HG02852 (cell line): ENCODE results near the gene MLXIP.
"Not testable (repeated sequence)": the region's sequence is repeated elsewhere in the genome, so short reads cannot be mapped to it uniquely, and the experiment has no call there.

Experiments used
- ATAC-seq: cut with Tn5 transposase; IDR thresholded peaks from one replicate; pipeline ENCODE4 v1.9.1; 2021; ENCODE audit warnings: mild to moderate bottlenecking, moderate library complexity; ENCODE audit not compliant: unreplicated experiment

The MLXIP gene

DNA sequence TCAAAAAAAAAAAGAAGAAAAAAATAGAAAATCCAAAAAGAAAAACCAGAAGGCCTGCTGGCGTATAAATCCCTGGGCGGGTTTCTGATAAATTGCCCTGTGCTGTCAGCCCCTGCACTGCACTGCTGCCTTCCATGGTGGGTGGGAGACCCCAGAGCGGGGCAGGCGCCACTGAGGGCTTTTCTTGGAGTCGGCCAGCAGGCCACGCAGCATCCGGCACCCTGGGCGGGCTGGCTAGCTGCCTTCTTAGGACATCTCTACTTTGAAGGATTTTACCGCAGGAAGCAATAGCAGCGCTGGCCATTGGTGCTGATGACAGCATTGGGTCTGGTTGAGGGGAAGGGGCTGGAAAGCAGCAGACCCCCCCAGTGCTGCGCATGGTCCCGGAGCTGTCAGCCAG lies 66.3 kb downstream of the MLXIP start:
- no peak for ATAC-seq

DNA sequence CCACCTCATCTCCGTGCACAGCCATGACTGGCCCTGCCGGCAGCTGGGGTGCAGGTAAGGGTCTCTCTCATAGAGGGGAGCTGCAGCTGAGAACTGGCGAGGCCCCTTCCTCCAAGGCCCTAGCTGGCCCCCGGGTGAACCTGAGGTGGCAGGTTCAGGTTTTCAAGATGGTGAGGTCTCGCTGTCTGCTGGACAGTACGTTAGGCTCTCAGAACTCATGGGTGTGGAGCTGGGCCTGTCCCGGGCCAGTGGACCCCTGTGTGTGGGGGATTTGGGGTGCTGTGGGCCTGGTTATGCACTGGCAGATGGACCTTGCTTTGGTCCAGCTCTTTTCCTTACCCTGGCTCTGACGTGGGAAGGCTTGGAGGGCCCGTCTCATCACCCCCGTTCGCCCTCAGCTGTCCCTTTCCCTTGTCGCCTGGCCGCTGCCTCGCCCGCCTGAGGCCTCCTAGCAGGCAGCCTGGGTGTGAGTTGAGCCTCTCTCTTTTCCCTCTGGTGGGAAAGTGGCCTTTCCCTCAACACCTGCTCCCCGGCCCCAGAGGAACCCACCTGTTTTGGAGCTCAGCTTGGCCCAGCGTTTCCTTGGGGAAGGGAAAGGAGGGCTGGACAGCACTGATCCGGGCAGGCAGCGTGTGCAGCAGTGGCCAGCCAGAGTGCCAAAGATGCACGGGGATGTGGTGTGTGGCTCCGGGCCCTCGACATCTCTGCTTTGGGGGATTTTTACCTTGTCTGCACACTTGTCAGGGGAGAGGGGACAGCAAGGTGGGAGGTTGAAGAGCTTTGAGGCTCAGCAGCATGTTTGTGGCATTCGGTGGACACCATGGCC lies 67.2 kb downstream of the MLXIP start:
- ATAC-seq, result no peak

DNA sequence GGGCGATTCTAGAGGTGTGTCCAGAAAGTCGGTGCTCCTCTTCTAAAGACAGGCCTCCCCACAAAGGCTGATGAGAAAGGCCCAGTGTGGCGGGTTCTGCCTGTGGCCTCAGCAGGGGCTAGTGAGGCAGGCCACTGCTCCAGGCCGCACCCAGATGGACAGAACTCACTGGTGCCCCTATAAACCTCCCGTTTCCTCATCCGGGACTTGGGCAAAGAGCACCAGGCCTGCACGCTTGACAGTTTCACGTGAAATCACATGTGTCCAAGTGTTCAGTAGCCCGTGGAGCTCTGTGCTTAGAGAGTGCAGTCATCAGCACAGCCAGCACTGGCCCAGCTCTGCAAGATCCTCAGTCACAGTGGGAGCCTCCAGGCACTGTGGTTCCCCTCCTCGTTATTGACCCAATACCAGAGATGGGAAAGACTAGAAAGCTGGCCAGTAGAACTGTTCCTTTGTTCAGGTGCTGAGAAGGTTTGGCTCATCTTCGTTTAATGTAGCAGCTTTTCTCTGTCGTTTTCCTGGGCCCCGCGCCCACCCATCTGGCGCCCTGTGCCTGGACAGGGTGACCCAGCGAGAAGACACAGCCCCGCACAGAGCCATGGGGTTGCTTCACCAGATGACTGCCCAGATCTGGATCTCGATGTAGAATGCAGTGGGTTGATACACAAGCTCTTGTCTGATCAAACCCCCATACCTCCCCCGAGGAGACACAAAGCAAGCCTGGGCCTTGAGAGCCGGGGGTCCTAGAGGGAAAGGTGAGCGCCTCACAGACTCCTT lies 69.1 kb downstream of the MLXIP start:
- ATAC-seq, result no peak

DNA sequence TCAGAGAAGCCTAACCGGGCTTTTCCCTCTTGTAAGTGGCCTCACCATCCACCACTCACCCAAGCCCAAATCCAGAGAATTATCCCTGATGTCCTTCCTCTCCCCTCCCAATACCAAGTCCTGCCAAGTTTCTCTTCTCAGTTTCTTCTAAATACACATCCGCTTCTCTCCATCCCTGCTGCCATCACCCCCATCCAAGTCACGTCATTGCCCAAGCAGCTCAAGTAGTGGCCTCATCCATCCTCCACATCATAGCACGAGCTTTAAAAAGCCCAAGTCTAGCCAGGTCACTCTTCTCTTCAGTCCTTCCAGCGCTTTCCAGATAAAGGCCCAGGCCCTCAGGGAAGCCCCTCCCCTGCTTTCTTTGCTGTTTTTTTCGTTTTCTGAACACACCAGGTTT lies 70.1 kb downstream of the MLXIP start:
- ATAC-seq, result no peak

DNA sequence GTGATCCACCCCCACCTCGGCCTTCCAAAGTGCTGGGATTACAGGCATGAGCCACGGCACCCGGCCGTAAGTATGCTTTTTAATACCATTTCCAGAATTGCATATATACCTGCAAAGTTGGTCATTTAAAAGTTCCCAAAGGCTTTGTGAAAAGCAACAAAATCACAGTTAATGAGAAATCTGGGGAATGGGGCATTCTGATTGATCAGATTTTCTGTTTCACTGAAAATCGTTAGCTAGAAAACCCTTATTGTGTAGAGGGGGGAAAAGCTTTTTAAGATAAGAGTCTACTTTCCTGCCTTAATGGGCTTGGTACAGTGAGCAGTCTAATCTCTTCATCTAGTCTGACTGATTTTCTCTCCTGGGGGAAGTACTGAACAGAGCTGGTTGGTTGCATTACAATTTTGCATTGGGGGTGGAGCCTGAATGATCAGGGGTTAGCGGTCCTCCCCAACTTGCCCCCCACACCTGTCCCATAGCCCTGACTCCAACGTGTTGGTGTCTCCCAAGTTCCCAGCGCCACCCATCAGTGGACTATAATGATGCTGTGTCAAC lies 71.6 kb downstream of the MLXIP start:
- ATAC-seq, result no peak

DNA sequence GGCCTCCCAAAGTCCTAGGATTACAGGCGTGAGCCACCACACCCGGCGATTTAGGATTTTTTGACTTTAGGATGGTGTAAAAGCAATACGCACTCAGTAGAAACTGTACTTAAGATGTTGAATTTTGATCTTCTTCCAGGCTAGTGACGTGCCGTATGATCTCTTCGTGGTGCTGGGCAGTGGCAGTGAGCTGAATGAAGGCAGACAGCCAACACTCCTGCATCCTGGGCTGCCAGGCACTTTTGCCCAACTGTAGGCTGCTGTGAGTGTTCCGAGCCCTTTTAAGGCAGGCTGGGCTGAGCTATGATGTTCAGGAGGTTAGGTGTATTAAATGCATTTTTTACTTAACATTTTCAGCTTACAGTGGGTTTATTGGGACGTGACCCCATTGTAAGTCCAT lies 74.2 kb downstream of the MLXIP start:
- no peak for ATAC-seq

DNA sequence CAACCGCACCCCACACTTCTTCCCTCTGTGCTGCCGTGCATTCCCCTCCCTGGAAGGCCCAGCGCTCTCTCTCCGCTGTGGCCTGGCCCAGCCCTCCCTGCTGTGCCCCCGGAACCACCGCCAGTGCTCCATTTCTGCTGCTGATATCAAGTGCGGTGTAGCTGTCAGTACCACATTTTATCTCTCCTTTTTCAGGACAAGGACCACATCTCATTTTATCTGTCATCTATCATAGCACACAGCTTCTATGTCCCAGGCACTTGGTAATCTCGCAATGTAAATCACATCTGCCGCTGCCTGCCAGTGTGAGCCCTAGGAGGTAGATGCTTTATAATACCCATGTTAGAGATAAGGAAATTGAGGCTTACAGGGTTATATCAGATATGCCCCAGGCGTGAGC lies 77.1 kb downstream of the MLXIP start:
- no peak for ATAC-seq

DNA sequence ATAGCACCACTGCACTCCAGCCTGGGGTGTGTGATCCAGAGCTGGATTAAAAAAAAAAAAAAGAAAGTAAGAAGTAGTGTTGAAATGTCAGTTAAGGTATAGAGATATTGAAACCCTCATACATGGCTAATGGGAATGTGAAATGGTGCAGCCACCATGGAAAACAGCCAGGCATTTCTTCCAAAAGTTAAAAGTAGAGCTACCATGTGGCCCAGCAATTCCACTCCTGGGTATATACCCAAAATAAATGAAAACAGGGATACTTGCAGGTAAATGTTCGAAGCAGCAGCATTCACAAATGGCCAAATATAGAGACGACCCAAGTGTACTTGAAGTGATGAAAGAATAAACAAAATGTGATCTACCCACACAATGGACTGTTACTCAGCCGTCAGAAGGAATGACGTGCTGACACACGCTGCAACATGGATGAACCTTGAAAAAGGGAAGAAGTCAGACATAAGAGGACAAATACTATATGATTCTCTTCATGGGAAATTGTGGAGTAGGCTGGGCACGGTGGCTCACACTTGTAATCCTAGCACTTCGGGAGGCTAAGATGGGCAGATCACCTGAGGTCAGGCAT lies 80.2 kb downstream of the MLXIP start:
- no peak for ATAC-seq

DNA sequence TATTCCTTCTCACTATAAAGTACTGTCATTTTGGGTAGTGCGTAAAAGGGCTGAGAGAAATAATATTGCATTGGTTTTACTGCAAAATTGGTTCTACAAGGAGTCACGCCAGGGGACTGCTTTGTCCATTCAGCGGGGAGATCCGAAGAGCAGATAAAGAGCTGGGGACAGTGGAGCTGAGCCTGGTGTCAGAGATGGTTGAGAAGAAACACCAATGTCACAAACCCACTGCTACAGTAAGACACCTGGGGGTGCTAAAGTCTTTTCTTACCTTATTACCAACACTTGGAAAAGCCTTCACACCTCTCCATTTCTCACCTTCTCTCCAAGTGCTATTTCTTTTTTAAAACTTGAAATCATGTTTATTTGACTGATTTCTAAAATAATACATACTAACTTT lies 81.3 kb downstream of the MLXIP start:
- ATAC-seq, result no peak

DNA sequence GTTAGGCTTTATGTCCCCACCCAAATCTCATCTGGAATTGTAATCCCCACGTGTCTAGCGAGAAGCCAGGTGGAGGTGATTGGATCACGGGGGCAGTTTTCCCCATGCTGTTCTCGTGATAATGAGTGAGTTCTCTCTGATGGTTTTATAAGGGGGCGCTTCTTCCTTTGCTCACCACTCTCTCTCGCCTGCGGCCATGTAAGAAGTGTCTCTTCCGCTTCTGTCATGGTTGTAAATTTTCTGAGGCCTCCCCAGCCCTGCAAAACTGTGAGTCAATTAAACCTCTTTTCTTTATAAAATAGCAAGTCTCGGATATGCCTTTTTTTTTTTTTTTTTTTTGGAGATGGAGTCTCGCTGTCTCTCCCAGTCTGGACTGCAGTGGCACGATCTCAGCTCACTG lies 82.2 kb downstream of the MLXIP start:
- ATAC-seq, result no peak

DNA sequence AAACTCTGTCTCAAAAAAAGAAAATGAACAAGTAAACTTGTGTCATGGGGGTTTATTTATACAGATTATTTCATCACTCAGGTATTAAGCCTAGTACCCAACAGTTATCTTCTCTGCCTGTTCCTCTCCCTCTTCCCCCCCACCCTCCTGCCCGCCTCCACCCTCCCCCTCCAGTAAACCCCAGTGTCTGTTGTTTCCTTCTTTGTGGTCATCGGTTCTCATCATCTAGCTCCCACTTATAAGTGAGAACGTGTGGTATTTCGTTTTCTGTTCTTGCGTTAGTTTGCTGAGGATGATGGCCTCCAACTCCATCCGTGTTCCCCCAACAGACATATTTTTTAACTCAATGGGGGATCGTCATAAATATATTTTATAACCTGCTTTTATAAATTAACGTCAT lies 83.1 kb downstream of the MLXIP start:
- no peak for ATAC-seq

DNA sequence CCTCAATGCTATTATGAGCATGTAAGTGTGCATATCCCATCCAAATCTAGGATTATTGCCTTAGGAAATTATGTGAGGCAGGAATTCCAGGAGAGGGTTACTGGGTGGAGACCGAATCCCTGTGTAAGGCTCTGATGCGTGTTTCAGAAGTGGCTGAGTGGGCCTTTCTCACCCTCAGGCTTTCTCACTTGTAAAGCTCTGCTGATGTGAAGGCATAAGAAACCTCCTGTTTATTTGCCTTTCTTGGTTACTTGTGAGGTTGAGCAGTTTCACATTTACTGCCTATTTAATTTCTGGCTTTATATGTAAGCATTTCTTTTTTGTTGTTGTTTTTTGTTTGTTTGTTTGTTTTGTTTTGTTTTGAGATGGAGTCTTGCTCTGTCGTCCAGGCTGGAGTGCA lies 84.4 kb downstream of the MLXIP start:
- ATAC-seq, result no peak

DNA sequence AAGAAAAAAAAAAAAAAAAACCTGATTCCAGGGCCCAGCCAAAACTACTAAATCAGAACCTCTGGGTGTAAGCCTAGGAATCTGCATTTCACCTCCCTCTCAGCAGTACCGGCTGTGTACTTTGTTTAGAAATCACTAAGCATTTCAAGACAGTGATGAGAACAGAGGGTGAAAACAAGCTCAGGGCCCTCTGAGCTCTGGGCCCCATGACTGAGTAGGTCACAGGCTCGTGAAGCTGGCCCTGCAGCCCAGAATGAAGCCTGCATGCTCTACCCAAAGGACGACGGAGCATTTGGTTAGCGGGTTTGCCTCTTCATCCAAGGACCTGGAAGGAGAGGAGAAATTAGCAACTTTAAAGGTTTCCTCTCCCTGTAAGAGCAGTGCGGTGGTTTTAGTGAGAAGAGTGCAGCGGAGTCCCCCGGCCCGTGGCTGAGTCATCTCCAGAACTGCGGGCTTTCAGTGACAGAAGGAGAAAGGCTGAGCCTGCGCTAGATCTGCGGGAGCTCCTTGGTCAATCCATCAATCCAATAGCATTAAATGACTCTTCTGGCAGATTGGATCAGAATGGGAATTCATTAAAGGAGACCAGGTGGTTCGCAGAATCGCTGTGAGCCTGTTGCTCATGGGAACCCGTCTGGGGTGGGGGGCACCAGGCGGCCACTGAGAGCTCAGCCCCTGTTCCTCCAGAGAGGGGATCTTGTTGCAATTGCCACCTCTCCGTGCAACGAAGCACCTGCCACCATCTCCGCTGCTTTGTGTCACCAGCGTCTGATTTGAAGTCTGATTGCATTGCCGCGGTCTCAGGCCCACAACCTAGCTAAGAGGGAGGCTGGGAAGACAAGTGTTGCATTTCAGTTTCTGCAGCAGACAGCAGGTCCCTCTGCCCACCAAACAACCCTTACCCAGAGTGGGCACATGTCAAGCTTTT lies 88.1 kb downstream of the MLXIP start:
- no peak for ATAC-seq

DNA sequence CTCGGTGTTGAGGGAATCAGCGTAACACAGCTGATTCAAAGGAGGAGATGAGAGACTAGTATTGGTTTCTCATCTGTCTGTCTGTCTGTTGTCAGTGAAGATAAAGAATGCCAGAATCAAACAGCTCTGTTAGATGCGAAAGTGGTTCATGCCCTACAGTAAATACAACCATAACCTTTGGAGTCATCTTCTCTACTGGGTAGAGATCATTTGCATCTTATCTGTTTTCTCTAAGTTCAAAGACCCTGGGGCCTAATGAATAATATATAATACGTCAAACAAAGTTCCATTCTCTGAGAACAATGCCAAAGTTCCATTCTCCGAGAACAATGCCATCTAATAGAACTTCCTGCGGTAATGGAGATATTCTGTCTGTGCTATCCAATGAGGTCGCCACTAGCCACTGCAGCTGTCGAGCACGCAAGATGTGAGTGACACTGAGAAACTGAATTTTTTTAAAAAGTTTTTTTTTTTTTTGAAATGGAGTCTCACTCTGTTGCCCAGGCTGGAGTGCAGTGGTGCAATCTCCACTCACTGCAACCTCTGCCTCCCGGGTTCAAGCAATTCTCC lies 88.9 kb downstream of the MLXIP start:
- ATAC-seq, result no peak

DNA sequence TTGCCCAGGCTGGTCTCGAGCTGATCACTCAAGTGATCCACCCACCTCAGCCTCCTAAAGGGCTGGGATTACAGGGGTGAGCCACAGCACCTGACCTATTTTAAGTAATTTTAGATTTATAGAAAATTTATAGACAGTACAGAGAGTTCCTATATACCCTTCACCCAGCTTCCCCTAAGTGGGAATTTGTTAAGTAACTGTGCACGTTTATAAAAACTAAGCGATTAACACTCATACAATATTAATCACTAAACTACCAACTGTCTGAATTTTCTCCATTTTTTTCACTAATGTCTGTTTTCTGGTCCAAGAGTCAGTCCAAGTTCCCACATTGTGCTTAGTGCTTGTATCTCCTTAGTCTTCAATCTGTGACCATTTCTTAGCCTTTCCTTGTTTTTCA lies 89.9 kb downstream of the MLXIP start:
- ATAC-seq, result no peak

DNA sequence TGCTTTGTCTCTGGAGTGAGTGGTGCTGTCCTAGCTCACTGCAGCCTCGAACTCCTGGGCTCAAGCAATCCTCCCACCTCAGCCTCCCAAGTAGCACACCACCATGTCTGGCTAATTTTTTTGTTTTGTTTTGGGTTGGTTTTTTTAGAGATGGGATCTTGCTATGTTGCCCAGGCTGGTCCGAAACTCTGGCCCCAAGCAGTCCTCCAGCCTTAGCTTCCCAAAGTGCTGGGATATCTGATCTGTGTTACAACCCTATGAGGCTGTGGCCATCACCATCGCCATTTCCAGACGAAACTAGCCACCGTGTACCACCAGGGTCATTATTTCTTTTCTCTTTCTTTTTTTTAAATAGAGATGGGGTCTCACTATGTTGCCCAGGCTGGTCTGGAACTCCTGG lies 92.8 kb downstream of the MLXIP start:
- ATAC-seq, result no peak

DNA sequence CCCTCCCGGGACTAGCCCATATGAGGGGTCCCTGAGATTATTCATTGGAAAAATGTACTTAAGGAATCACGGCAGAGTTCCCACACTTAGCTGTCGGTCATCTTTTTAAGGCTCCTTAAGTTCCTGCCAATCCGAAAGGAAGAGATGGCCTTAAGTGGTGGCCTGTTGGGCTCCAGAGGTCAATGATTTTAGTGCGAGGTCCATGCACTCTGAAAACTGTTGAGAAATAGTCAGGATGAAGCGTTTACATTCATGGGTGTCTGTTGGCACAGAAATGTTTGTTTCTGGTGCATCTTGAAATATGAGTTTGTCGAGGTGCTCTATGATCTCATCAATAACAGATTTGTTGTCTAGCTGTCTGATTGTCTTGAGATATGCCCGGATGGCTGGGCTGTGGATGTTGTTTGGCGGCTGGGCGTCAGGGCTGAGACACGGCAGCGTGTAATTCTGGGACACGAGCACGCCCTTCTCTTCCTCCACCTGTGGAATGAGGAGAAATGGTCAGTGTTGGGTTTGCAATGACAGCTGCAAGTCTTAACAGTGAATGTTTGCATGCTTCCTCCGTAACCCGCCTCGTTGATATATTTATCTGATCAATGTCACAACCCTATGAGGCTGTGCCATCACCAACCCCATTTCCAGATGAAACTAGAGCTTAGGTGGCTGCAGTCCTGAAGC lies 93.8 kb downstream of the MLXIP start:
- ATAC-seq, result no peak

DNA sequence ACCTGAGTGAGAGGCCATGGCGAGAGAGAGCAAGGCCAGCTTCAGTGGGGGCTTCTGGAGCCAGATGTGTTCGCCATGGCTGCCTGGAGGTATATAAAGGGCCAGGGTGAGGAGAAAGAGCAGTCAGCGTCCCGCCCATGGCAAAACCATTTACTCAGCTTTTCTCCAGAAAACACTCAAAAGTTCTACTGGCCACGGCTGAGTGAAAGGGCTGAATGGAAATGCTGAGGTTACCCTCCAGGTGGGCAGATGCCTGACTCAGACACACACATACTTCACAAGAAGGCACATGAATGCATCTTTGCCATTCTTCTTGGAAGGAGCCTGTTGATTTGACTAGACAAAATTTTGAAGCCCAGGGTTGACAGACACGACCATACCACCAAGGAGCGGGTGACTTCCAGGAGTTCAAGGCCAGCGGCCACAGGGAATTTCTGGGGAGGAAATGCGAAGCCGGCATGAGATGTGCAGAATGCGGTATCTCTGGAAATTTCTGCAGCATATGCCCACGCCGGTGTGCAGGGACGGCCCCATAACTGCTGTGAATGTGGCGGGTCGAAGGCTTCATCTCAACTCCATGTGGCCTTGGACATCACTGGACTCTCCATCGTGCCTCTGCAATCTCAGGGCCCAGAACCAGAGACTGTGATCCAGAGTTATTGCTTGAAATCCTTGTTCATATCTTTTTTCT lies 95.7 kb downstream of the MLXIP start, which contains the start of gene IL31:
Gene IL31, minus strand, starts transcription at position 67 of the 691 bp plus-strand sequence. Its CDS starts 49 bp downstream, at position 18.
- ATAC-seq, result no peak

DNA sequence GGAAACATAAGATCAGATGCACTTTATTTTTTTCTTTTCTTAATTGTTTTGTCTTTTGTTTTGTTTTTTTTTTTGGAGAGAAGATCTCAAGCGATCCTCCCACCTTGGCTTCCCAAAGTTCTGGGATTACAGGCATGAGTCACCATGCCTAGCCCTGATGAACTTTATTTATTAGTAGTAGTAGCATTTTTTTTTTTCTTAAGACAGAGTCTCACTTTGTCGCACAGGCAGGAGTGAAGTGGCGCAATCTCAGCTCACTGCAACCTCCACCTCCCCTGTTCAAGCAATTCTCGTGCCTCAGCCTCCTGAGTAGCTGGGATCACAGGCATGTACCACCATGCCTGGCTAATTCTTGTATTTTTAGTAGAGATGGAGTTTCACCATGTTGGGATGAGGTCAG lies 97.9 kb downstream of the MLXIP start:
- ATAC-seq, result not testable (repeated sequence)
